Liver (tissue), 3 donors: ENCODE data around the gene FBXO38.

ENCODE experiments used
- CTCF ChIP-seq: fragments of 150-350 bp; IDR thresholded peaks from 2 replicates; pipeline ENCODE4 v1.5.1; 2017; ENCODE audit warnings: improper control_type of control experiment, low read depth, low read length; ENCODE audit not compliant: missing input control
- FOXA1 ChIP-seq: IDR thresholded peaks from 2 replicates; pipeline ENCODE4 v1.6.1; 2016; ENCODE audit warnings: antibody characterized with exemption
- GABPA ChIP-seq, 2 donors: IDR thresholded peaks in 1 of 2; conservative IDR thresholded peaks in 1 of 2; 2 replicates each; pipeline ENCODE4 v1.6.1; 2016; ENCODE audit warnings: antibody characterized with exemption in 2 of 2, mild to moderate bottlenecking in 1 of 2, moderate library complexity in 1 of 2
- HNF4A ChIP-seq, 2 donors: conservative IDR thresholded peaks; 2 replicates each; pipeline ENCODE4 v1.6.1; 2016; ENCODE audit warnings: antibody characterized with exemption in 2 of 2, mild to moderate bottlenecking in 2 of 2
- JUND ChIP-seq, 2 donors: IDR thresholded peaks; 2 replicates each; pipeline ENCODE4 v1.6.1; 2016; ENCODE audit warnings: antibody characterized with exemption in 2 of 2
- RAD21 ChIP-seq, 2 donors: IDR thresholded peaks; 2 replicates each; pipeline ENCODE4 v1.6.1; 2016; ENCODE audit warnings: antibody characterized with exemption in 2 of 2, mild to moderate bottlenecking in 2 of 2
- RXRA ChIP-seq, 2 donors: IDR thresholded peaks; 2 replicates each; pipeline ENCODE4 v1.6.1; 2017 to 2018; ENCODE audit warnings: antibody characterized with exemption in 2 of 2, mild to moderate bottlenecking in 1 of 2
- TAF1 ChIP-seq: conservative IDR thresholded peaks from 2 replicates; pipeline ENCODE4 v1.6.1; 2016; ENCODE audit warnings: antibody characterized with exemption, mild to moderate bottlenecking
- TF ChIP-seq, protein P1 (sequence below): IDR thresholded peaks from 2 replicates; pipeline ENCODE4 v1.6.1; 2016; ENCODE audit warnings: antibody characterized with exemption
- TF ChIP-seq, protein P2 (sequence below): IDR thresholded peaks from 2 replicates; pipeline ENCODE4 v1.6.1; 2016; ENCODE audit warnings: antibody characterized with exemption
- TF ChIP-seq, protein P3 (sequence below): IDR thresholded peaks from 2 replicates; pipeline ENCODE4 v1.6.1; 2016; ENCODE audit warnings: antibody characterized with exemption
- donor health status: healthy.
- donor health status: healthy.

DNA sequence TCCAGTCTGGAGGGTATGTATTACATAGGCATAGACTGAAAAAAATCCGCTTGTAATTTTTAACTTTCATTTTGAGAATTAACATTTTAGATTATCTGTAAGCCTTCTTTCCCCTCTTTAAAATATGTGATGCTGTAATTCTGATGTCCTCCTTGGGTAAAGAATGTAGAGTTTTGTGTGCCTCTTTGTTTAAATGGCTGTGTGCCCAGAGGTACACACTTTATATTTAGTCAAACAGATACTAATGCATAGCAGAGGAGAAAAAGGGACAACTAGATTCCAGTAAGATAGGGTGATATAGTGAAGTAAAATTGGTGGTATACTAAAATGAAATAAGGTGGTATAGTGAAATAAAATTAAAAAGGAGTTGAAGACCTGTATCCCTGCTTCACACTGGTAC lies 1.3 kb downstream of the FBXO38 start:
- no peak for TF ChIP-seq CTCF
- TF ChIP-seq HNF4A (conservative IDR thresholded peaks at IDR 0.05) = no peak
- TF ChIP-seq FOXA1 = no peak
- TF ChIP-seq JUND (IDR thresholded peaks at IDR 0.05) = no peak
- TF ChIP-seq, protein P1, sequence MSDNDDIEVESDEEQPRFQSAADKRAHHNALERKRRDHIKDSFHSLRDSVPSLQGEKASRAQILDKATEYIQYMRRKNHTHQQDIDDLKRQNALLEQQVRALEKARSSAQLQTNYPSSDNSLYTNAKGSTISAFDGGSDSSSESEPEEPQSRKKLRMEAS = no peak
- TF ChIP-seq, protein P2, sequence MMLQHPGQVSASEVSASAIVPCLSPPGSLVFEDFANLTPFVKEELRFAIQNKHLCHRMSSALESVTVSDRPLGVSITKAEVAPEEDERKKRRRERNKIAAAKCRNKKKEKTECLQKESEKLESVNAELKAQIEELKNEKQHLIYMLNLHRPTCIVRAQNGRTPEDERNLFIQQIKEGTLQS = no peak
- no peak for TF ChIP-seq GABPA (IDR thresholded peaks at IDR 0.05 in 1 of 2, conservative IDR thresholded peaks at IDR 0.05 in 1 of 2)
- no peak for TF ChIP-seq TAF1
- no peak for TF ChIP-seq RAD21 (IDR thresholded peaks at IDR 0.05)
- TF ChIP-seq RXRA (IDR thresholded peaks at IDR 0.05) = no peak
- TF ChIP-seq, protein P3, sequence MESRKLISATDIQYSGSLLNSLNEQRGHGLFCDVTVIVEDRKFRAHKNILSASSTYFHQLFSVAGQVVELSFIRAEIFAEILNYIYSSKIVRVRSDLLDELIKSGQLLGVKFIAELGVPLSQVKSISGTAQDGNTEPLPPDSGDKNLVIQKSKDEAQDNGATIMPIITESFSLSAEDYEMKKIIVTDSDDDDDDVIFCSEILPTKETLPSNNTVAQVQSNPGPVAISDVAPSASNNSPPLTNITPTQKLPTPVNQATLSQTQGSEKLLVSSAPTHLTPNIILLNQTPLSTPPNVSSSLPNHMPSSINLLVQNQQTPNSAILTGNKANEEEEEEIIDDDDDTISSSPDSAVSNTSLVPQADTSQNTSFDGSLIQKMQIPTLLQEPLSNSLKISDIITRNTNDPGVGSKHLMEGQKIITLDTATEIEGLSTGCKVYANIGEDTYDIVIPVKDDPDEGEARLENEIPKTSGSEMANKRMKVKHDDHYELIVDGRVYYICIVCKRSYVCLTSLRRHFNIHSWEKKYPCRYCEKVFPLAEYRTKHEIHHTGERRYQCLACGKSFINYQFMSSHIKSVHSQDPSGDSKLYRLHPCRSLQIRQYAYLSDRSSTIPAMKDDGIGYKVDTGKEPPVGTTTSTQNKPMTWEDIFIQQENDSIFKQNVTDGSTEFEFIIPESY = no peak
